OCI-LY1 (cell line): ENCODE data around the gene GPN2.
"Not testable (repeated sequence)": the region's sequence is repeated elsewhere in the genome, so short reads cannot be mapped to it uniquely, and the experiment has no call there.

ENCODE experiments used
- H2AFZ ChIP-seq: fragments of 200-600 bp; sonication (generic), shearing (Covaris generic); 2 replicates; pipeline ENCODE4 v1.6.0; 2014; ENCODE audit warnings: antibody characterized with exemption, mild to moderate bottlenecking, low read length
- H3F3A ChIP-seq: fragments of 200-600 bp; sonication (generic), shearing (Covaris generic); 2 replicates; pipeline ENCODE4 v1.6.0; 2014; ENCODE audit warnings: mild to moderate bottlenecking, antibody characterized with exemption, low read length, moderate library complexity; ENCODE audit not compliant: insufficient read depth
- H3K27ac ChIP-seq: fragments of 200-600 bp; sonication (generic); 2 replicates; pipeline ENCODE4 v1.5.1; 2014; ENCODE audit warnings: low read length, mixed run types, mild to moderate bottlenecking, low read depth; ENCODE audit not compliant: poor library complexity, severe bottlenecking
- H3K27me3 ChIP-seq: fragments of 200-600 bp; sonication (generic); 2 replicates; pipeline ENCODE4 v1.6.0; 2014; ENCODE audit warnings: antibody characterized with exemption, mild to moderate bottlenecking, low read length, moderate library complexity; ENCODE audit not compliant: insufficient read depth
- H3K36me3 ChIP-seq: fragments of 200-600 bp; sonication (generic); 2 replicates; pipeline ENCODE4 v1.6.1; 2014; ENCODE audit warnings: mild to moderate bottlenecking, antibody characterized with exemption, low read length, moderate library complexity, mixed read lengths; ENCODE audit not compliant: insufficient read depth
- H3K4me1 ChIP-seq: fragments of 200-600 bp; sonication (generic); 2 replicates; pipeline ENCODE4 v1.5.1; 2014; ENCODE audit warnings: mild to moderate bottlenecking, low read length, moderate library complexity; ENCODE audit not compliant: insufficient read depth, severe bottlenecking
- H3K4me2 ChIP-seq: fragments of 200-600 bp; sonication (generic), shearing (Covaris generic); 2 replicates; pipeline ENCODE4 v1.6.1; 2014; ENCODE audit warnings: low read length
- H3K4me3 ChIP-seq: fragments of 200-600 bp; sonication (generic); 2 replicates; pipeline ENCODE4 v1.5.1; 2014; ENCODE audit warnings: low read length, low read depth, mild to moderate bottlenecking, mixed read lengths; ENCODE audit not compliant: poor library complexity, severe bottlenecking
- H3K79me2 ChIP-seq: fragments of 200-600 bp; shearing (Covaris generic); 2 replicates; pipeline ENCODE4 v1.6.1; 2016; ENCODE audit warnings: mixed run types, low read length, mixed read lengths; ENCODE audit not compliant: insufficient read depth
- H3K9ac ChIP-seq: fragments of 200-600 bp; sonication (generic), shearing (Covaris generic); 2 replicates; pipeline ENCODE4 v1.6.1; 2014; ENCODE audit warnings: mild to moderate bottlenecking, low read length, mixed read lengths
- H3K9me2 ChIP-seq: fragments of 200-600 bp; sonication (generic), shearing (Covaris generic); 2 replicates; pipeline ENCODE4 v1.6.1; 2014; ENCODE audit warnings: low read depth, mild to moderate bottlenecking, low read length, mixed read lengths
- H3K9me3 ChIP-seq: fragments of 200-600 bp; shearing (Covaris generic); 2 replicates; pipeline ENCODE4 v1.6.1; 2014; ENCODE audit warnings: low read length, mixed read lengths
- H4K20me1 ChIP-seq: fragments of 200-600 bp; sonication (generic), shearing (Covaris generic); 2 replicates; pipeline ENCODE4 v1.6.0; 2016; ENCODE audit warnings: mild to moderate bottlenecking, low read length; ENCODE audit not compliant: insufficient read depth
- CTCF ChIP-seq: fragments of 200-600 bp; sonication (generic), shearing (Covaris generic); IDR thresholded peaks from 2 replicates; pipeline ENCODE4 v1.5.1; 2017; ENCODE audit warnings: mild to moderate bottlenecking, antibody characterized with exemption, low read length, moderate library complexity, mixed read lengths
- EZH2 ChIP-seq: fragments of 200-600 bp; sonication (generic), shearing (Covaris generic); IDR thresholded peaks from 2 replicates; pipeline ENCODE4 v1.8.0; 2017; ENCODE audit warnings: borderline replicate concordance, mixed run types, mild to moderate bottlenecking, antibody characterized with exemption, low read length, moderate library complexity, mixed read lengths

Gene GPN2

GRCh38 chr1:26877326-26877725, 12.8 kb downstream of the GPN2 start:
- H3K4me3 ChIP-seq = no peak overlapping the region
- H3K9me2 ChIP-seq = no peaks in the 10 kb centered on the region
- no peaks in the 10 kb centered on the region for H3K27me3 ChIP-seq
- H3F3A ChIP-seq = no peaks in the 10 kb centered on the region
- no peaks in the 10 kb centered on the region for H4K20me1 ChIP-seq
- TF ChIP-seq CTCF (no peak), EZH2 (no peak)
- no peak overlapping the region; the same call in 1 of the 2 replicates for H3K9ac ChIP-seq
- peak overlapping the region; percentile 37 for H3K27ac ChIP-seq
- no peaks in the 10 kb centered on the region for H3K79me2 ChIP-seq
- H3K4me1 ChIP-seq = peaks cover 7% of the 10 kb centered on the region
- H3K4me2 ChIP-seq = peak overlapping the region; percentile 25; the same call in 1 of the 2 replicates
- no peaks in the 10 kb centered on the region for H3K9me3 ChIP-seq
- H2AFZ ChIP-seq = no peak overlapping the region
- peaks cover 48% of the 10 kb centered on the region for H3K36me3 ChIP-seq

DNA sequence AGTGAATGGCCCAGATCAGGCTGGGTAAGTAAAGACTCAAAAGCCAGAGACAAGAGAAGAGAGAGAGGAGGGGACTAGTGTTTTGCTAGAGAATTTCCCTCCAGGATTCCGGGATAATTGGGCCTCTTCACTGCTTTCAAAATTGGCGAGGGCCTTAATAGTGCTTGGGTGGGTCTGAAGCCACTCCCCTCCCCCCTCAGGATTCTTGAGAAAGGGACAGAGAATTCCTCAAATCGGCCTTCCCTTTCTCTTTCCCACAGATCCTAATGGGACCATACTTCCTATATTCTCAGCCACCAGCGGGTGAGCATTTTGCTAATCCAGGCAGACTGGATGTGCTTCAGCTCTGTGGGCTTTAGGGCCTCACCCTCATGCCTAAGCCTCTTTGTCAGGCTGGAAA, 15.2 kb downstream of the GPN2 start:
- peaks cover 28% of the 10 kb centered on the region; the same call in 1 of the 2 replicates for H3K36me3 ChIP-seq
- H3K27ac ChIP-seq = no peak overlapping the region
- H3K4me1 ChIP-seq = peaks cover 7% of the 10 kb centered on the region
- H3K9ac ChIP-seq = no peak overlapping the region
- H4K20me1 ChIP-seq = no peaks in the 10 kb centered on the region
- no peaks in the 10 kb centered on the region for H3K9me2 ChIP-seq
- H3F3A ChIP-seq = no peaks in the 10 kb centered on the region
- no peak overlapping the region for H3K4me2 ChIP-seq
- no peak overlapping the region for H2AFZ ChIP-seq
- no peak for TF ChIP-seq EZH2
- TF ChIP-seq CTCF = no peak
- H3K4me3 ChIP-seq = no peak overlapping the region
- no peaks in the 10 kb centered on the region for H3K27me3 ChIP-seq
- H3K79me2 ChIP-seq = no peaks in the 10 kb centered on the region
- no peaks in the 10 kb centered on the region for H3K9me3 ChIP-seq

GRCh38 chr1:26873097-26873496, 17.0 kb downstream of the GPN2 start:
- not testable (repeated sequence) for H3K9me2 ChIP-seq, H2AFZ ChIP-seq, H3K4me1 ChIP-seq, H4K20me1 ChIP-seq, H3K9ac ChIP-seq, H3K27ac ChIP-seq, H3K79me2 ChIP-seq, H3K9me3 ChIP-seq, H3K27me3 ChIP-seq, H3F3A ChIP-seq, H3K4me2 ChIP-seq, H3K4me3 ChIP-seq
- peaks cover 13% of the 10 kb centered on the region; the same call in 1 of the 2 replicates for H3K36me3 ChIP-seq

DNA sequence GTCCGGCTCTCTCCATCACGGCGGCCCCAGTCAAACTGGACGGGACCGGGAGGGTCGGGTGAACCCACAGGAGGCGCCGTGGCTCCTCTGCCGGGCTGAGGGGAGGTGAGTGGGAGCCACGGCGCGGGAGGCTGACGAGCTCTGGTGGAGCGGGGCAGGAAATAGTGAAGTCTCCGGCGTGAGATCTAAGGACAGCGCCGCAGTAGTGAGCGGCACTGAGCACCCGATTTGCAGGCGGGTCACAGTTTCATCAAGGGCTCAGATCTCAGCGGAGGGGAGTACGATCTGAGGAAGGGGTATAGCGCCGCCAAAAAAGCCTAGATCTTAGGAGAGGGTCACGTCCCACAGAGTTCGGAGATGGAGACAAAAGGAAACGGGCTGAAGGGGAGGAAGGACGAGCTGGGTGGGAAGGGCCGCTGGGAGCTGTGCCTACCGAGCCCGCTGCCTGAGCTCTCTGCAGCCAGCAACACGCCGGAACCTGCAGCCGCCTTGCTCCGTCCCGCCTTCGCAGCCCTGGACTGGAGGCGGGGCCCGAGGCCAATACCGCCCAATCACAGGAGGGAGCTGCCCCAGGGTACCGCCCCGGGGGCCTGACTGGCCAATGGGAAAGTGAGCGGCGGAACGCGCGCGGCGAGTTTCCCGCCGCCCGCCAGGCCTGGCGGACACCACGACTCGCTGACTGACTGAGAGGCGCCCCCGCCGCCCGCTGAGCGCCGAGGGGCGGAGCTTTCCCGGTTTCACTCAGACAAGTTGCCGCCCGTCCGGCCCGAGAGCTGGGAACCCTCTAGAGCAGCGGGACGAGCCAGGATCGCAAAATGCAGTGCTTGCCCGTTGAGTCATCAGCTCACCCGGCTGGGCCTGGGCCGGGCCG, 25.2 kb downstream of the GPN2 start:
- TF ChIP-seq EZH2 (no peak), CTCF (0 out of 2 replicates have a peak, but pooled peaks have one; percentile 13)
- peaks cover 33% of the 10 kb centered on the region for H3K4me1 ChIP-seq
- no peak overlapping the region for H2AFZ ChIP-seq
- peak overlapping the region; percentile 99 for H3K4me2 ChIP-seq
- H3F3A ChIP-seq = no peaks in the 10 kb centered on the region; the same call in 1 of the 2 replicates
- H3K9me3 ChIP-seq = no peaks in the 10 kb centered on the region
- H3K36me3 ChIP-seq = no peaks in the 10 kb centered on the region
- peak overlapping the region; percentile 97 for H3K27ac ChIP-seq
- H3K27me3 ChIP-seq = no peaks in the 10 kb centered on the region
- H3K9ac ChIP-seq = peak overlapping the region; percentile 100
- H4K20me1 ChIP-seq = no peaks in the 10 kb centered on the region
- no peaks in the 10 kb centered on the region for H3K9me2 ChIP-seq
- peak overlapping the region; percentile 73 for H3K4me3 ChIP-seq
- no peaks in the 10 kb centered on the region for H3K79me2 ChIP-seq
